HG03139 (cell line): ENCODE data around the gene NOC4L.
"Not testable (repeated sequence)": the region's sequence is repeated elsewhere in the genome, so short reads cannot be mapped to it uniquely, and the experiment has no call there.

Experiments used
- ATAC-seq: cut with Tn5 transposase; IDR thresholded peaks from one replicate; pipeline ENCODE4 v1.9.1; 2021; ENCODE audit not compliant: unreplicated experiment

NOC4L gene

GRCh38 chr12:132144115-132144809, at the start of gene NOC4L, which contains the start of gene DDX51:
Gene NOC4L, plus strand, starts transcription at chr12:132144457. Its CDS starts 32 bp downstream, at chr12:132144489.
Gene DDX51, minus strand, starts transcription at chr12:132144319. Its CDS starts 23 bp downstream, at chr12:132144296.
- peak; percentile 86 for ATAC-seq

- ATAC-seq = no peak
These were observed 48.5 kb upstream of the NOC4L start for GRCh38 chr12:132095520-132096409.

- no peak for ATAC-seq
These were observed 44.5 kb upstream of the NOC4L start for GRCh38 chr12:132099739-132100138.

- no peak for ATAC-seq
These were observed 43.8 kb upstream of the NOC4L start for GRCh38 chr12:132100306-132101065.

- ATAC-seq = no peak
These were observed 42.0 kb upstream of the NOC4L start for GRCh38 chr12:132102297-132102696.

- ATAC-seq = not testable (repeated sequence)
These were observed 41.2 kb upstream of the NOC4L start for GRCh38 chr12:132103072-132103471.

GRCh38 chr12:132103542-132104308, 40.5 kb upstream of the NOC4L start:
- no peak for ATAC-seq

GRCh38 chr12:132105467-132105866, 38.8 kb upstream of the NOC4L start:
- no peak for ATAC-seq

- ATAC-seq = no peak
These were observed 37.3 kb upstream of the NOC4L start for GRCh38 chr12:132106921-132107320.

GRCh38 chr12:132108211-132108832, 35.9 kb upstream of the NOC4L start:
- no peak for ATAC-seq

GRCh38 chr12:132109741-132110140, 34.5 kb upstream of the NOC4L start:
- ATAC-seq = no peak

- ATAC-seq = no peak
These were observed 33.6 kb upstream of the NOC4L start for GRCh38 chr12:132110677-132111076.

GRCh38 chr12:132111654-132112304, 32.5 kb upstream of the NOC4L start:
- ATAC-seq = no peak

- no peak for ATAC-seq
These were observed 29.6 kb upstream of the NOC4L start for GRCh38 chr12:132114667-132115066.

- no peak for ATAC-seq
These were observed 28.8 kb upstream of the NOC4L start for GRCh38 chr12:132115500-132115899.

- no peak for ATAC-seq
These were observed 27.3 kb upstream of the NOC4L start for GRCh38 chr12:132116709-132117557.

GRCh38 chr12:132117558-132117875, 26.7 kb upstream of the NOC4L start:
- ATAC-seq = no peak

- ATAC-seq = no peak
These were observed 25.4 kb upstream of the NOC4L start for GRCh38 chr12:132118876-132119275.

- ATAC-seq = no peak
These were observed 23.0 kb upstream of the NOC4L start for GRCh38 chr12:132121283-132121682.
